Measurements from ENCODE around the gene DENND4B. TPM values are rescaled to one million over a fixed set of nuclear protein-coding genes. Genes with fewer than 3 reads are reported as not detected.
"Not testable (repeated sequence)": the region's sequence is repeated elsewhere in the genome, so short reads cannot be mapped to it uniquely, and the experiment has no call there.

DENND4B gene
- polyA plus RNA-seq (ENCODE audit: insufficient read length in 4 of 4): 10 to 100 TPM; 26.0 to 57.5 (median 34.1) TPM

- DNase-seq (ENCODE audit: low read depth in 4 of 4, low spot score in 3 of 4): no peak
These were observed at the start of gene DENND4B for GRCh38 chr1:153946622-153947241. Gene DENND4B (minus strand): TSS chr1:153946718. CDS start chr1:153944374, 2,344 bp downstream.

- no peak for DNase-seq (ENCODE audit: low read depth in 4 of 4, low spot score in 3 of 4)
These were observed 49.1 kb upstream of the DENND4B start for GRCh38 chr1:153995640-153996039.

DNA sequence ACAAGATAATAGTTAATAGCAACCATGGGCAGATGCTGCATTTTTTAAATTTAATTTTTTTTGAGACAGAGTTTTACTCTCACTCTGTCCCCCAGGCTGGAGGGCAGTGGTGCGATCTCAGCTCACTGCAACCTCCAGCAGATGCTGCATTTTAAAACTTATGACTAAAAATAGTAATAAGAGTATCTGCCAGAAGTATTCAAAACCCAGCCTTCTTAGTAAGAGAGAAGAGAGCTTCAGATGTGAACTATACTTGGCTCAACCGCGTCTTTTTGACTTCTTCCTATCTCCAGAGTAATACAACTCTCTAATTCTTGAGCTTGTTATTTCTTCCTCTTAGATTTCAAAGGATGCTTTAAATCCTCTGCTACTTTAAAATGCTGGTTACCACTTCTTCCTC is 48.7 kb upstream of the DENND4B start:
- no peak for DNase-seq (ENCODE audit: low read depth in 4 of 4, low spot score in 3 of 4)

- no peak for DNase-seq (ENCODE audit: low read depth in 4 of 4, low spot score in 3 of 4)
These were observed 45.3 kb upstream of the DENND4B start for GRCh38 chr1:153991806-153992205.

- DNase-seq (ENCODE audit: low read depth in 4 of 4, low spot score in 3 of 4): no peak
These were observed 44.7 kb upstream of the DENND4B start for GRCh38 chr1:153991151-153991630.

DNA sequence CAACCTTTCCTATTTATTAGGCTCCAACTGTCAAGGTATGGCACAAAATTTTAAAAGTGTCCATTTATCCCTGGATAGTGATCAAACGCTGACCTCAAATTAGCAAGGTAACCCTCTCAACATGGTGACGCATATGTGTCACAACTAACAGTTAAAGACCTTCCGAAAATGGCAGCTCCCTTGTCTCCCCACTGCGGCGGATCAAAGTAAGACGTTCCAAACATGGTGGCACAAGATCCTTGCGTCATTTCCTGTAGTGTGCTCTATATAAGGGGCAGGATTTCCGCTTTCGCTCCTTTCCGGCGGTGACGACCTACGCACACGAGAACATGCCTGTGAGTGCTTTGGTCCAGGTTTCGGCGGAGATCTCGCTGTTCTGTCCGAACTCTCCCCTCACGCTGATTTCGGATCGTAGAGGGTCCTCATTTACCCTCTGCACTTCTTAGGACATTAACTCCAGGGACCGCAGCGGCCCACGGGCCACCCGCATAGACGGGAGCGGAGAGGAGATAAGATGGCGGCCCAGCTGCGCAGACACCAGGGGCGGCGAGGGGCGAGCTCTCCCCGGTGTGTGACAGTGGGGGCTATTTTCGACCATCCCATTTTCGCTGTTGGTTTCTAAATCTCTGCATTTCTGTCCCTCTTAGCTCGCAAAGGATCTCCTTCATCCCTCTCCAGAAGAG is 44.1 kb upstream of the DENND4B start, which contains the start of gene RPS27:
Gene RPS27, plus strand, starts transcription at position 295 of the 683 bp plus-strand sequence. Its CDS starts 35 bp downstream, at position 330.
- peak; percentile 93 to 98 (median 96) for DNase-seq (ENCODE audit: low read depth in 4 of 4, low spot score in 3 of 4)

- DNase-seq (ENCODE audit: low read depth in 4 of 4, low spot score in 3 of 4): no peak
These were observed 41.1 kb upstream of the DENND4B start for GRCh38 chr1:153987621-153988020.

DNA sequence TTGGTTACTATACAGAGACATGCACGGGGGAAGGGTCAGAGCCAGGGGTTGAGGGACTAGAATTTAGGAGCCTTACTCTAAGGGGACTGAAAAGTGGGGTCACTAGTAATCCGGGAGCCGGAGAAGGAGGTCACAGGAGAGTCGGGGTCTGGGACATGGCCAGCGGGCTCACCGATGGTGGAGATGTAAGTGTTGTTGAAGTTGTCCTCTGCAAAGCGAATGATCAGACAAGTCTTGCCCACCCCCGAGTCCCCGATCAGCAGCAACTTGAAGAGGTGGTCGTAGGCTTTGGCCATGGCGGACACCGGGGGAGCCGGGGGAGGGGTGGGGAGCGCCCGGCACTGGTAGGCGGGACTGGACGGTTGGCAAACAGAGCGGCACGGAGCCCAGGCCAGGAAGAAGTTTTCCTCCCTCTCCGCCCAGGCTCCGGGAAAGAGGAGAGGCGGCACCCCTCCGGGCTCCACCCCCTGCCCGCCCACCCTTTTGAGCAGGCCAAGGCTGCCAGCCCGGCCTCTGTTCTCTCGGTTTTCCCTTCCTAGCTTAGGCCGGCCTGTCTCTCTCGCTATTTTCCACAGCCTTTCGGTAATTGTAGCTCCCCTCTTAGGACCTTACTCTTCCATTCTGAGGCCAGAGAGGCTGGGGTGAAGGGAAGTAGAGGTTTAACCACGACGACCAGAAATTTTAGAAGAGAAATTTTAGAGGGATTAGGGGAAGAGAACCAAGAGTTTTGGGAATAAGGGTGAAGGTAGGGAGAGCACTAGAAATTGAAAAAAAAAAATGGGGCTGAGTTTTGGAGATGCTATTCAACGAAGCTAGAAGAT is 39.6 kb upstream of the DENND4B start, which contains the start of gene RAB13:
Gene RAB13, minus strand, starts transcription at position 399 of the 821 bp plus-strand sequence. Its CDS starts 103 bp downstream, at position 296.
- peak in 2 of 4 donors; percentile 68 to 72 for DNase-seq (ENCODE audit: low read depth in 4 of 4, low spot score in 3 of 4)

DNA sequence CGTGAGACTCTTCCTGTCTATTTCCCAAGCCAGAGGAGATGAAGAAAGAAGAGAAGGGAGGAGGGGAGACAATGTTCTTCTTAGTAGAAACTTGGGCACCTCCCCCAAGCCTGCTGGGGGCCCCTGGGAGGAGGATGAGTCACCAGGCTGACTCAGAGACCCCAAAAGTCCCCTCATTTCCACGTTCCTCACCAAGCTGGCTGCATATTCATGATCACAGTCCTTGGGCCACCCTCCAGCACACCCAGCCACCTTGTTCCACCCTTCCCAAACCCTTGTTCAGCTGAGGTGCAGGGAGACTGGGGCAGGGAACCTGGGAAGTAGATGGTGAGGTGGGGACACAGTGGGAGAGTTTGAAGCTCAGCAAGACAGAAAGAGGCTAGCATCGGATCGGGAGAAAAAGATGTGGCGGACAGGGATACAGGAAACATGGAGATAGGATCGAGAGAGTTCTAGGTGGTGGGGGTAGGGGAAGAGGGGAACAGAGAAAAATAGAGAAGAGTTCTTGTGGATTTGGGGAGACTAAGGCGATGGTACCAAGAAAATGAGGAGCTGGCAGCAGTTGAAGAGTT is 38.9 kb upstream of the DENND4B start:
- no peak for DNase-seq (ENCODE audit: low read depth in 4 of 4, low spot score in 3 of 4)

DNA sequence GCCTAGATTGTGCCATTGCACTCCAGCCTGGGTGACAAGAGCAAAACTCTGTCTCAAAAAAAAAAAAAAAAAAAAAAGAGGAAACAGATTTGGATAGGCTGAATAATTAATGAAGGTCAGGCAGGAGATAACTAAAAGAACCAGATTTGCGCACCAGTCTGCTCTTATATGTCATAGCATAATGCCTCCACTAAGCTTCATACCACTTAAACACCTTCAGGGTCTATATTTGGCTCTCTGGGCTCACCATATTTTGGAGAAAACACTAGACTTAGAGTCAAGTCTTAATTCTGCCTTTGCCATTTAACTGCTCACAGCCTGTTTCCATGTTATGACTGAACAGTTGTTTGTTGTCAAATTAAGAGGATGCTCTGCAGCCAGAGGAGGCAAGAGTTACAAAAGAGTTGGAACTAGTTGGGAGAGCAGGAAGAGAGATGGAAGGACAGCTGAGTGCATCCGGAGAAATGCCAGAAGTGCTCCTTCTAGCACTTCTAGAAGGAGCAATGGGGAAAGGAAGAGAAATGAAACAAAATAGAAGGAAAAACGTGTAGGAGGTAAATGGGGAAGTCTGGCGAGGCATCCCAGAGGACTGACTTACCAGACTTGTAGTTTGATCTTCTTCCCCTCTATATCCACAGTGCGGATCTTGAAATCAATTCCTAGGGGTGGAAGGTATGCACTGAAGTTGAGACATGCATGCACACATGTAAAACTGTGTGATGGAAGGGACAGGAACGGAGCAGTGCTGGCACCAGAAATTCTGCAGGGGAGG is 37.8 kb upstream of the DENND4B start:
- no peak for DNase-seq (ENCODE audit: low read depth in 4 of 4, low spot score in 3 of 4)

GRCh38 chr1:153981735-153982134 is 35.2 kb upstream of the DENND4B start:
- DNase-seq (ENCODE audit: low read depth in 4 of 4, low spot score in 3 of 4): not testable (repeated sequence)

DNA sequence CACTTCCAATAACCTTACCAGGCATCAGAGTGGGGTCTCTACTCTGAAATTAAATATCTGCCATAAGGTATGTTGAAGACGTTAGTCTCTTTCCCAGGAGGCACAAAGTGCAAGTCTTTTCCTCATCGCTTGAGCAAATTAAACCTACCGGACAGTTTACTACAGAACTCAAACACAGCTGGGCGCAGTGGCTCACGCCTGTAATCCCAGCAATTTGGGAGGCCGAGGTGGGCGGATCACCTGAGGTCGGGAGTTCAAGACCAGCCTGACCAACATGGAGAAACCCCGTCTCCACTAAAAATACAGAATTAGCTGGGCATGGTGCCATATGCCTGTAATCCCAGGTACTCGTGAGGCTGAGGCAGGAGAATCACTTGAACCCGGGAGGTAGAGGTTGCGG is 32.6 kb upstream of the DENND4B start:
- DNase-seq (ENCODE audit: low read depth in 4 of 4, low spot score in 3 of 4): not testable (repeated sequence)

DNA sequence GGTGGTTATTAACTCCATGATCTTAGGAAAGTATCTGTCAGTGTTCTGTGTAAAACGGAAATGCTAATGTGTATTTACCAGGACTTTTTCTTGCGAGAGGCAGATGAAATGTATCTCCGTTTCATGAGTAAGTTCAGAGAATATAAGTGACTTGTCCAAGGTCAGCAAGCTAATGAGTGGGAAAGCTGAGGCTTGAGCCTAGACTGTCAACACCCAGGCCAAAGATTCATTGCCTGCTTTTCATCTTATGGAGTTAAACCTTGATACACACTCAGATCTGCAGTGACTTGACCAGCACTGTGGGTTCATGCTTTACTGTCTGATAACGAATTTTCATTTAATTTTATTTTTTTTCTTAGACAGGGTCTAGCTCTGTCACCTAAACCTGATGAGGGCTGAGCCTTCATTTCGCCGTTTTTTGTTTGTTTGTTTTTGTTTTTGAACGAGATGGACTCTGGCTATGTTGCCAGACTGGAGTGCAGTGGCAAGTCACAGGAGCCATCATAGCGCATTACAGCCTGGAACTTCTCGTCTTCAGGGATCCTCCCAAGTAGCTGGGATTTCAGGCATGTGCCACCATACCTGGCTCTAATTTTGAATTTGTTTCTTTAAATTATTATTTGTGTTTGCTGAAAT is 31.9 kb upstream of the DENND4B start:
- DNase-seq (ENCODE audit: low read depth in 4 of 4, low spot score in 3 of 4): no peak

- DNase-seq (ENCODE audit: low read depth in 4 of 4, low spot score in 3 of 4): peak in 2 of 4 donors; percentile 61 to 85
These were observed 31.0 kb upstream of the DENND4B start, which contains the start of gene JTB for GRCh38 chr1:153977250-153978240. Gene JTB (minus strand): TSS chr1:153977674. CDS start chr1:153977252, 422 bp downstream.

- DNase-seq (ENCODE audit: low read depth in 4 of 4, low spot score in 3 of 4): no peak
These were observed 30.3 kb upstream of the DENND4B start for GRCh38 chr1:153976819-153977249.

DNA sequence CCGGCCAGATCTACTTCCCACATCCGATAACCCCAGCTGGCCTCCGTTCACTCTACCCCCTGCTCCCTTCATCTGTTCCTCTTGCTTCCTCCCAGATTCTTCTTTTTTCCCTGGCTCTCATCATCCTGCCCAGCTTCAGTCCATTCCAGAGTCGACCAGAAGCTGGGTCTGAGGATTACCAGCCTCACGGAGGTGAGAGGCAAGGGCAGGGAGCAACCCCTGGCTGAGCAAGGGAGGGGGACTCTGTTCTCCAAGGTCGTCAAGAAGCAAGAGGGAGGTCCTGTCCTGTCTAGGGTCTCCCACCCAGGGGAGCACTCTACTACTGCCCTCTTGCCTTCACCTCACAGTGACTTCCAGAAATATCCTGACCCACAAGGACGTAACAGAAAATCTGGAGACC is 27.0 kb upstream of the DENND4B start:
- no peak for DNase-seq (ENCODE audit: low read depth in 4 of 4, low spot score in 3 of 4)

DNA sequence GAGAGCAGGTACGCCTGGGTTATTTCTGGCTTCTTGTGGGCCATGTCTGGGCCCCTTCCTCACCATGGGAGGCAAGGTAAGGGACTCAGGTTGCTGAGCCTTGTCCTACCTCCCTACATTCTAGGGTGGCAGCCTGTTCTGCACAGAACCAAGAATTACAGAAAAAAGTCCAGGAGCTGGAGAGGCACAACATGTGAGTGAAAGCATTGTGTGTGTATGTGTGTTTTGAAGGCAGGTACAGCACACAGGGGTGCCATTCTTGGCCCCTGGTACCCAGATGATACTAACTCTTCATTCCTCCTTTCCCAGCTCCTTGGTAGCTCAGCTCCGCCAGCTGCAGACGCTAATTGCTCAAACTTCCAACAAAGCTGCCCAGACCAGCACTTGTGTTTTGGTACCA is 26.6 kb upstream of the DENND4B start:
- DNase-seq (ENCODE audit: low read depth in 4 of 4, low spot score in 3 of 4): no peak

DNA sequence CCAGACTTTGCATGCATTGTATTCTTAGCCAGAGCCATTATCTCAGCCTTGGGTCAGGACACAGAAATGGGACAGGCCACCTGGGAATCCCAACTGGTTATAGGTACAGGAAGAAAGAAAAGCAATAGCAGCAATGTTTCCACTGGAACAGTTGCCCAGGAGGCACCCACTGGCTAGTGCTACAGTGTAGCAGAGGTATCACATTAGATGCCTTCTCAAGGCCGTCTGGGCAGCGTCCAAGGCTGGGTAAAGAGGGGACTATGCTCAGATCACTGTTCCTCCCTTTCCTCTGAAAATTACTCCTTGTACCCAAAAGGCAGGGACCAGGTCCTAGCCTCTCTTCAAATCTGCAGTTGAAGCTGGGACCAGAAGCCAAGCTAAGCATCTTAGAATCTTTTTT is 23.8 kb upstream of the DENND4B start:
- DNase-seq (ENCODE audit: low read depth in 4 of 4, low spot score in 3 of 4): no peak
